ENCODE measurements around the gene POP7.

Gene POP7

DNA sequence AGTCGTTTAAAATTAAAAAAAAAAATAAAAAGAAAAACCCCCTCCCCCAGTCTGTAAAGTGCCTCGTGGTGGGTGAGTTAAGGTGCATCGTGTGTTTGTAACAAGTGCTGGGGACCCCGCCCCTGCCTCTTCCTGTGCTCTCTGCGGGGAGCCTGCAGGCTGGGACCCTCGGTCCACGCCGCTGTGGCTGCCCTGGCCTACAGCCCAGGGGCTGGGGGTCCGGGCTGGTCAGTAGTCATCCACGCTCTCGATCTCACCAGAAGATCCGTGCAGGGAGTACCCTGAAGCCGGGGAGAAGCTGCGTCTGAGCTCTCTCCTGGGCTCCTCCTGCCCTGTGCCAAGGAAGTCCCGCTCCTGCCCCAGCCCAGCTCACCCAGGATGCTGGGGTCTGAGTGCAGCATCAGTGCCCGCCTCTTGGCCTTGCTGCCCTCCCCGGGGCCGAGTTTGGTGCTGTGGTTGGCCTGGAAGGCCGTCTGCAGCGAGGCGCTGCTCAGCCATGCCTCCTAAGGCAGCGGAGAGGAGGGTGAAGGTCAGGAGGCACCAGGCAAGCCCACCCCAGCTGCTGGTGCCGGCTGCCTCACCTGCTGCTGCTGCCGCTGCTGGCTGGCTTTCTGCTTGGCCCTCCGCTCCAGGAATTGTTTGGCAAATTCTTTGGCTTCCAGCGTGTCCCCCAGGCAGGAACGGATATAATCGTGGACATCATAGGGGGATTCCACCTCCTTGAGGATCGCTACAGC lies 24.3 kb upstream of the POP7 start:
- H3K27ac ChIP-seq (ENCODE audit: low read depth, low read length) = no peak overlapping the region
- H3F3A ChIP-seq (ENCODE audit: control insufficient read depth, insufficient read depth) = peaks cover 15% of the 10 kb centered on the region
- no peak overlapping the region for H3K4me3 ChIP-seq (ENCODE audit: low read length)
- H4K20me1 ChIP-seq (ENCODE audit: control insufficient read depth, insufficient read depth, low read depth, low read length) = peaks cover 3% of the 10 kb centered on the region
- H3K9me2 ChIP-seq (replicated peaks; ENCODE audit: control insufficient read depth, low read length) = no peaks in the 10 kb centered on the region
- peaks cover 15% of the 10 kb centered on the region for H3K79me2 ChIP-seq (ENCODE audit: control insufficient read depth, low read length)
- no peaks in the 10 kb centered on the region for H3K9me3 ChIP-seq (ENCODE audit: control insufficient read depth, insufficient read depth, low read length)
- H3K27me3 ChIP-seq (ENCODE audit: control insufficient read depth, low read length) = no peaks in the 10 kb centered on the region
- peaks cover 96% of the 10 kb centered on the region for H3K36me3 ChIP-seq (ENCODE audit: control insufficient read depth, low read length)
- no peak overlapping the region for H3K4me2 ChIP-seq (ENCODE audit: low read length)
- H3K4me1 ChIP-seq (ENCODE audit: control insufficient read depth, low read length) = peaks cover 2% of the 10 kb centered on the region
- no peak for TF ChIP-seq EZH2phosphoT487 (IDR thresholded peaks at IDR 0.05; ENCODE audit: borderline replicate concordance, low read length)
- TF ChIP-seq, protein P1, sequence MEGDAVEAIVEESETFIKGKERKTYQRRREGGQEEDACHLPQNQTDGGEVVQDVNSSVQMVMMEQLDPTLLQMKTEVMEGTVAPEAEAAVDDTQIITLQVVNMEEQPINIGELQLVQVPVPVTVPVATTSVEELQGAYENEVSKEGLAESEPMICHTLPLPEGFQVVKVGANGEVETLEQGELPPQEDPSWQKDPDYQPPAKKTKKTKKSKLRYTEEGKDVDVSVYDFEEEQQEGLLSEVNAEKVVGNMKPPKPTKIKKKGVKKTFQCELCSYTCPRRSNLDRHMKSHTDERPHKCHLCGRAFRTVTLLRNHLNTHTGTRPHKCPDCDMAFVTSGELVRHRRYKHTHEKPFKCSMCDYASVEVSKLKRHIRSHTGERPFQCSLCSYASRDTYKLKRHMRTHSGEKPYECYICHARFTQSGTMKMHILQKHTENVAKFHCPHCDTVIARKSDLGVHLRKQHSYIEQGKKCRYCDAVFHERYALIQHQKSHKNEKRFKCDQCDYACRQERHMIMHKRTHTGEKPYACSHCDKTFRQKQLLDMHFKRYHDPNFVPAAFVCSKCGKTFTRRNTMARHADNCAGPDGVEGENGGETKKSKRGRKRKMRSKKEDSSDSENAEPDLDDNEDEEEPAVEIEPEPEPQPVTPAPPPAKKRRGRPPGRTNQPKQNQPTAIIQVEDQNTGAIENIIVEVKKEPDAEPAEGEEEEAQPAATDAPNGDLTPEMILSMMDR (IDR thresholded peaks at IDR 0.05; ENCODE audit: low read depth, low read length, poor library complexity, severe bottlenecking) = no peak

DNA sequence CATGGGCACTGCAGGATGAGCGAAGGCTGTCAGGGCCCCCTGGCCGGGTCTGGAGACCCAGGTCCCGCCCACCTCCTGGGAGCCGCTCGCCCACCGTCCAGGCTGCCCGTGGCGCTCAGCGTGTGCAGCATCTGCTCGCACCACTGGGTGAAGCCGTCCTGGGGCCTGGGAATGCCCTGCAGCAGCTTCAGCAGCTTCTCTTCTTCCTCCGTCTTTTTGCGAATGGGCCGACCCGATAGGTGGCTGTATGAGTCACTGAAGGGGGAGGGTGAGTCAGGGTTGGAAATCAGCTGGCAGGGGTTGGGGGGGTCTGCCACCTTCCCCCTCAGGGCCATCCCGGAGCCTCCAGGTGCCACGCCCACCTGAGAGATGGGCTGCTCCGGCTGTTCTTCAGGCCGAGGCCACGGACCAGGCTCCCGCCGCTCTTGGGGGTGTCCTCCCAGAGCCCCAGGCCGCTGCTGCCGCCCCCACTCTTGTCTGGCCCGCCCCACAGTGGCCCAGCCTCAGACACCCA lies 23.6 kb upstream of the POP7 start:
- no peaks in the 10 kb centered on the region for H3K4me1 ChIP-seq (ENCODE audit: control insufficient read depth, low read length)
- no peak overlapping the region for H3K4me3 ChIP-seq (ENCODE audit: low read length)
- TF ChIP-seq, protein P1 (IDR thresholded peaks at IDR 0.05; ENCODE audit: low read depth, low read length, poor library complexity, severe bottlenecking) = no peak
- TF ChIP-seq EZH2phosphoT487 (IDR thresholded peaks at IDR 0.05; ENCODE audit: borderline replicate concordance, low read length) = no peak
- H3K27me3 ChIP-seq (ENCODE audit: control insufficient read depth, low read length) = no peaks in the 10 kb centered on the region
- peaks cover 96% of the 10 kb centered on the region for H3K36me3 ChIP-seq (ENCODE audit: control insufficient read depth, low read length)
- H3K79me2 ChIP-seq (ENCODE audit: control insufficient read depth, low read length) = peaks cover 9% of the 10 kb centered on the region
- no peak overlapping the region for H3K27ac ChIP-seq (ENCODE audit: low read depth, low read length)
- peaks cover 15% of the 10 kb centered on the region for H3F3A ChIP-seq (ENCODE audit: control insufficient read depth, insufficient read depth)
- H3K9me3 ChIP-seq (ENCODE audit: control insufficient read depth, insufficient read depth, low read length) = no peaks in the 10 kb centered on the region
- no peaks in the 10 kb centered on the region; the same call in 1 of the 2 replicates for H4K20me1 ChIP-seq (ENCODE audit: control insufficient read depth, insufficient read depth, low read depth, low read length)
- no peaks in the 10 kb centered on the region for H3K9me2 ChIP-seq (replicated peaks; ENCODE audit: control insufficient read depth, low read length)
- no peak overlapping the region for H3K4me2 ChIP-seq (ENCODE audit: low read length)

DNA sequence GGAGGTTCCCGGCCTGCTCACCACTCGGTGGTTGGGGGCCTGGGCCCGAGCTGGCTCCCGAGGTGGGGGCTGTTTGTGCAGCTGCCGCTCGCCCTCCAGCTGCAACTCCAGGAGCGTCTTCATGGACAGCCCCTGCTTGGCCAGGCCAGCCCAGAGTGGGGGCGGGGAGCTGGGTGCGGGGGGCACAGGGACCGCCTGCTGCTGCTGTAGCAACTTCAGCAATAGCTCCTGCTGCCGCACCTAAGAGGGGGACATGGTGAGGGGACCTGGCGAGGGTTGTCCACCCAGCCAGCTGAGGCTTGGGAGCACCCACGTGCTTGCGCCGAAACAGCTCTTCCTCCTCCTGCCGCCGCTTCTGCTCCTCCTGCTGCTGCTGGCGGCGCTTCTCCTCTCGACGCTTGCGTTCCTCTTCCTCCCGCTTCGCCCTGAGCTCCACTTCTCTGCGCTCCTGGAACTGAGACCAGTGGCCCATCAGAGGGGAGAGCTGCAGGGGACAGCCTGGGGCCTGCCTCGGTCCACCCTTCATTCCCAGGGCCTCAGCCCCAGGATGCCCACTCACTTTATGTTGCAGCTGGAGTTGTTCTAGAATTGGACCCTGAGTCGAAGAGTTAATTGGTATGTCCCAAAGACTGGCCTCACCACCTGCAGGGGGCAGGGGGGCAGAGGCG lies 22.8 kb upstream of the POP7 start:
- Histone ChIP-seq H3K36me3 (ENCODE audit: control insufficient read depth, low read length) (peaks cover 96% of the 10 kb centered on the region), H3F3A (ENCODE audit: control insufficient read depth, insufficient read depth) (peaks cover 15% of the 10 kb centered on the region), H3K79me2 (ENCODE audit: control insufficient read depth, low read length) (peaks cover 7% of the 10 kb centered on the region), H3K27ac (ENCODE audit: low read depth, low read length) (no peak overlapping the region), H4K20me1 (ENCODE audit: control insufficient read depth, insufficient read depth, low read depth, low read length) (peaks cover 3% of the 10 kb centered on the region; the same call in 1 of the 2 replicates), H3K27me3 (ENCODE audit: control insufficient read depth, low read length) (no peaks in the 10 kb centered on the region), H3K4me2 (ENCODE audit: low read length) (no peak overlapping the region), H3K4me3 (ENCODE audit: low read length) (no peak overlapping the region), H3K9me2 (replicated peaks; ENCODE audit: control insufficient read depth, low read length) (no peaks in the 10 kb centered on the region), H3K4me1 (ENCODE audit: control insufficient read depth, low read length) (no peaks in the 10 kb centered on the region), H3K9me3 (ENCODE audit: control insufficient read depth, insufficient read depth, low read length) (no peaks in the 10 kb centered on the region)
- TF ChIP-seq EZH2phosphoT487 (IDR thresholded peaks at IDR 0.05; ENCODE audit: borderline replicate concordance, low read length) = no peak
- TF ChIP-seq, protein P1 (IDR thresholded peaks at IDR 0.05; ENCODE audit: low read depth, low read length, poor library complexity, severe bottlenecking) = no peak

Data from DOHH2 (cell line).